SJCRH30 (cell line): ENCODE results near the gene RAC3. TPM values are rescaled to one million over a fixed set of nuclear protein-coding genes. Genes with fewer than 3 reads are reported as not detected.

Experiments used
- DNase-seq, 2 experiments: peaks; one replicate each; pipeline ENCODE4 v3.0.0-alpha.2; 2015 to 2020
- H3K27ac ChIP-seq: fragments of 250-450 bp; sonication (Bioruptor Pico); 2 replicates; pipeline ENCODE4 v1.5.1; 2020; ENCODE audit warnings: mild to moderate bottlenecking, moderate library complexity
- H3K27me3 ChIP-seq: fragments of 250-450 bp; sonication (Bioruptor Pico); 2 replicates; pipeline ENCODE4 v1.5.1; 2020; ENCODE audit warnings: mild to moderate bottlenecking, moderate library complexity
- H3K36me3 ChIP-seq: fragments of 250-450 bp; sonication (Bioruptor Pico); 2 replicates; pipeline ENCODE4 v1.5.1; 2020; ENCODE audit warnings: mild to moderate bottlenecking, moderate library complexity
- H3K4me1 ChIP-seq: fragments of 250-450 bp; sonication (Bioruptor Pico); 2 replicates; pipeline ENCODE4 v1.5.1; 2020; ENCODE audit warnings: mild to moderate bottlenecking, moderate library complexity
- H3K4me3 ChIP-seq: fragments of 250-450 bp; sonication (Bioruptor Pico); 2 replicates; pipeline ENCODE4 v1.5.1; 2020; ENCODE audit warnings: mild to moderate bottlenecking, moderate library complexity
- H3K9me3 ChIP-seq: fragments of 250-450 bp; sonication (Bioruptor Pico); replicated peaks from 2 replicates; pipeline ENCODE4 v1.5.1; 2020; ENCODE audit warnings: mild to moderate bottlenecking, moderate library complexity
- total RNA-seq: library from RNA; depleted of rRNA; stranded (reverse); fragments of >200 nt; shearing (Covaris generic); gene quantifications from 2 replicates; pipeline ENCODE4 v1.2.3, GENCODE V29; 2014

The RAC3 gene
- total RNA-seq, 1 experiment from 2014 or later = 17.9 TPM

GRCh38 chr17:82022310-82022980 lies 9.0 kb upstream of the RAC3 start, which contains the start of gene CENPX:
Gene CENPX, minus strand, starts transcription at chr17:82022878. Its CDS starts 17 bp downstream, at chr17:82022861.
- H3K36me3 ChIP-seq = no peaks in the 10 kb centered on the region
- H3K27ac ChIP-seq = peak within 1 kb of the TSS; percentile 35
- peak within 1 kb of the TSS; percentile 89 for H3K4me3 ChIP-seq
- peak in 1 of 2 experiments; percentile 66 for DNase-seq
- peaks cover 7% of the 10 kb centered on the region; the same call in 1 of the 2 replicates for H3K4me1 ChIP-seq
- H3K27me3 ChIP-seq = no peaks in the 10 kb centered on the region
- no peaks in the 10 kb centered on the region for H3K9me3 ChIP-seq

- Histone ChIP-seq H3K4me3 (peak within 1 kb of the TSS; percentile 89), H3K36me3 (no peaks in the 10 kb centered on the region), H3K27me3 (no peaks in the 10 kb centered on the region), H3K9me3 (no peaks in the 10 kb centered on the region), H3K4me1 (peaks cover 7% of the 10 kb centered on the region; the same call in 1 of the 2 replicates), H3K27ac (peak within 1 kb of the TSS; percentile 35)
- peak; percentile 100 for DNase-seq
Observed at GRCh38 chr17:82022981-82023446, 8.5 kb upstream of the RAC3 start, which contains the start of gene LRRC45. Gene LRRC45, plus strand, starts transcription at chr17:82023305. Its CDS starts 339 bp downstream, at chr17:82023644.

GRCh38 chr17:82023447-82024241 lies 7.8 kb upstream of the RAC3 start:
- DNase-seq = peak; percentile 81 to 83
- Histone ChIP-seq H3K4me1 (peaks cover 7% of the 10 kb centered on the region; the same call in 1 of the 2 replicates), H3K9me3 (no peaks in the 10 kb centered on the region), H3K27me3 (no peaks in the 10 kb centered on the region), H3K4me3 (peak overlapping the region; percentile 72), H3K27ac (peak overlapping the region; percentile 29; the same call in 1 of the 2 replicates), H3K36me3 (no peaks in the 10 kb centered on the region)

- Histone ChIP-seq H3K36me3 (no peaks in the 10 kb centered on the region), H3K4me1 (peaks cover 7% of the 10 kb centered on the region; the same call in 1 of the 2 replicates), H3K9me3 (no peaks in the 10 kb centered on the region), H3K27ac (no peak overlapping the region), H3K4me3 (no peak overlapping the region), H3K27me3 (no peaks in the 10 kb centered on the region)
- no peak for DNase-seq
Observed at GRCh38 chr17:82024859-82025258, 6.6 kb upstream of the RAC3 start.

- Histone ChIP-seq H3K27me3 (no peaks in the 10 kb centered on the region), H3K9me3 (no peaks in the 10 kb centered on the region), H3K4me1 (peaks cover 7% of the 10 kb centered on the region; the same call in 1 of the 2 replicates), H3K27ac (no peak overlapping the region), H3K4me3 (no peak overlapping the region), H3K36me3 (no peaks in the 10 kb centered on the region)
- DNase-seq = no peak
Observed at GRCh38 chr17:82025401-82026107, 5.9 kb upstream of the RAC3 start.

DNA sequence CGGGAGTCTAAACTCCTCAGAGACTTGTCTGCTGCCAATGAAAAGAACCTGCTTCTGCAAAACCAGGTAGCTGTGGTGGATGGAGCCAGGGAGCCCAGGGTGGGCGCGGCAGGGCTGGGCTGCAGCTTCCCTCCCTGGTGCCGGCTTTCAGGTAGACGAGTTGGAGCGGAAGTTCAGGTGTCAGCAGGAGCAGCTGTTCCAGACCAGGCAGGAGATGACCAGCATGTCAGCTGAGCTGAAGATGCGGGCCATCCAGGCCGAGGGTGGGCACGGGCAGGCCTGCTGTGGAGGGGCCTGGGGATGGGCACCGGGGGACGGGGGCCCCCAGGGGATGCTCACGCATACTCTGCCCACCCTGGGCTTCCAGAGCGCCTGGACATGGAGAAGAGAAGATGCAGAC lies 3.2 kb upstream of the RAC3 start:
- Histone ChIP-seq H3K4me1 (no peaks in the 10 kb centered on the region; the same call in 1 of the 2 replicates), H3K27ac (no peak overlapping the region), H3K4me3 (no peak overlapping the region), H3K27me3 (no peaks in the 10 kb centered on the region), H3K36me3 (no peaks in the 10 kb centered on the region), H3K9me3 (no peaks in the 10 kb centered on the region)
- DNase-seq = no peak

GRCh38 chr17:82028966-82029365 lies 2.5 kb upstream of the RAC3 start:
- no peak overlapping the region for H3K4me3 ChIP-seq
- no peak overlapping the region for H3K27ac ChIP-seq
- no peaks in the 10 kb centered on the region for H3K27me3 ChIP-seq
- no peak for DNase-seq
- H3K36me3 ChIP-seq = no peaks in the 10 kb centered on the region
- no peaks in the 10 kb centered on the region for H3K9me3 ChIP-seq
- no peaks in the 10 kb centered on the region; the same call in 1 of the 2 replicates for H3K4me1 ChIP-seq

DNA sequence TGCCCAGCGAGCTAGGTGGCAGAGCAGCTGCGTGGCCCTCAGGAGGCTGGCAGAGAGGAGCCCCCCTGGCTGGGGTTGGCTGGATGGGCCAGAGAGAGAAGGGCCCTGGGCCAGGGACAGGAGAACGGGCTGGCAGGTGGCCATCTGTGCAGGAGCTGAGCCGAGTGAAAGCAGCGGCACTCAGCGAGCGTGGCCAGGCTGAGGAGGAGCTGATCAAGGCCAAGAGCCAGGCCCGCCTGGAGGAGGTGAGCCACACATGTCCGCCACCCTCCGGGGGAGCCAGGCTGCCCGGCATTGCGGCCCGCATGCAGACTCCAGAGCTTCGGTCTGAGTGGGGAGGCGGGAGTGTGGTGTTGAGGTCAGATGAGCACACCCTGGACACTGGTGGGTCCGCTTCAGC lies 2.1 kb upstream of the RAC3 start:
- Histone ChIP-seq H3K27ac (no peak overlapping the region), H3K4me1 (no peaks in the 10 kb centered on the region; the same call in 1 of the 2 replicates), H3K27me3 (no peaks in the 10 kb centered on the region), H3K9me3 (no peaks in the 10 kb centered on the region), H3K4me3 (no peak overlapping the region), H3K36me3 (no peaks in the 10 kb centered on the region)
- no peak for DNase-seq

DNA sequence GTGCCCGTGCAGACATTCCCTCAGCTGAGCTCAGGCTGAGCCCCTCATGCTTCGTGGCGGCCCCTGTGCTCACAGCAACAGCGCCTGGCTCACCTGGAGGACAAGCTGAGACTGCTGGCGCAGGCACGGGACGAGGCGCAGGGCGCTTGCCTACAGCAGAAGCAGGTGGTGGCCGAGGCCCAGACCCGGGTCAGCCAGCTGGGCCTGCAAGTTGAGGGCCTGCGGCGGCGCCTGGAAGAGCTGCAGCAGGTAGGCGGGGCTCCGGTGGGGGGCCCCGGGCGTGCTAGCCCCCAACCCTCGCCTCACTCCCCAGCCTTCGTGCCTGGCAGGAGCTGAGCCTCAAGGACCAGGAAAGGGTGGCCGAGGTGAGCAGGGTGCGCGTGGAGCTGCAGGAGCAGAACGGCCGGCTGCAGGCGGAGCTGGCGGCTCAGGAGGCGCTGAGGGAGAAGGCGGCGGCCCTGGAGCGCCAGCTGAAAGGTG lies 1.4 kb upstream of the RAC3 start:
- H3K27ac ChIP-seq = no peak overlapping the region
- no peak for DNase-seq
- no peaks in the 10 kb centered on the region; the same call in 1 of the 2 replicates for H3K4me1 ChIP-seq
- no peaks in the 10 kb centered on the region for H3K36me3 ChIP-seq
- H3K27me3 ChIP-seq = no peaks in the 10 kb centered on the region
- no peaks in the 10 kb centered on the region for H3K9me3 ChIP-seq
- no peak overlapping the region for H3K4me3 ChIP-seq

DNA sequence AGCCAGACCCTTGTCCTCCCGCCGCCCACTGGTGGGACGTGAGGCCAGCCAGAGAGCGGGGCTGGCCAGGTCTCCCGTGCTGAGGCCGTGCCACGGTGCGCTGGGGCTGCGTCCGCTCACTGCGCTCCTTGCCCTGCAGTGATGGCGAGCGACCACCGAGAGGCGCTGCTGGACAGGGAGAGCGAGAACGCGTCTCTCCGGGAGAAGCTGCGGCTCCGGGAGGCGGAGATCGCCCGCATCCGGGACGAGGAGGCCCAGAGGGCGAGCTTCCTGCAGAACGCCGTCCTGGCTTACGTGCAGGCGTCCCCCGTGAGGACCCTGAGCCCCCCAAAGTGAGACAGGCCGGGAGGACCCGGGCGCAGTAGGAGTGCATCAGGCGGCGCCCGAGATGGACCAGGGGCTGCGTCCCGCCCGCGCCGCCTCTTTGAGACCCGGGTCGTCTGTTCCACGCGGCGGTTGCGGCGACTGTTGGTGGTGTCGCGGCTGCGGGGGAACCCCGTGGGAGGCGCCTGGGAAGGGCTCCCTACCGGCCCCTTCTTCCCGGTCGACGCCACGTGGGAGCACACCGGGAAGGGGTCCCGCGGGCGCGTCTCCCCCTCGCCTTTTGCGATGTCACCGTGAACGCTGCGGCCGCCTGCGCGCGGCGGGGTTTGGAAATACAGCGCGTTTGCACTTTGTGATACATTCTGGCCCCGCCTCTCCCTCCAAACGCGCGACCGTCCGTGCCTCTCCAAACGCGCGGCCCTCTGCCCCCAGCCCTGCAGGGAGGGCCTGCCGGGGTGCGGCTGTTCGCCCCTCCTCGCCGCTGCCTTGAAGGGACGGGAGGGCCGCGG lies 792 bp upstream of the RAC3 start:
- peak overlapping the region; percentile 60 for H3K4me3 ChIP-seq
- no peaks in the 10 kb centered on the region for H3K36me3 ChIP-seq
- no peak overlapping the region for H3K27ac ChIP-seq
- H3K27me3 ChIP-seq = no peaks in the 10 kb centered on the region
- H3K9me3 ChIP-seq = no peaks in the 10 kb centered on the region
- H3K4me1 ChIP-seq = no peaks in the 10 kb centered on the region; the same call in 1 of the 2 replicates
- peak; percentile 90 to 91 for DNase-seq

- no peaks in the 10 kb centered on the region for H3K9me3 ChIP-seq
- peaks cover 3% of the 10 kb centered on the region; the same call in 1 of the 2 replicates for H3K4me1 ChIP-seq
Observed at GRCh38 chr17:82031885-82032627, 578 bp downstream of the RAC3 start.

GRCh38 chr17:82033359-82034085 lies 2.0 kb downstream of the RAC3 start:
- no peak for DNase-seq
- H3K27ac ChIP-seq = no peak overlapping the region
- H3K27me3 ChIP-seq = no peaks in the 10 kb centered on the region
- no peak overlapping the region for H3K4me3 ChIP-seq
- H3K9me3 ChIP-seq = no peaks in the 10 kb centered on the region
- no peaks in the 10 kb centered on the region for H3K36me3 ChIP-seq
- peaks cover 3% of the 10 kb centered on the region; the same call in 1 of the 2 replicates for H3K4me1 ChIP-seq

More at GRCh38 chr17:82031885-82032627, 578 bp downstream of the RAC3 start:
- H3K27me3 ChIP-seq = no peaks in the 10 kb centered on the region
- H3K4me3 ChIP-seq = peak overlapping the region; percentile 49
- no peaks in the 10 kb centered on the region for H3K36me3 ChIP-seq
- no peak overlapping the region for H3K27ac ChIP-seq
- DNase-seq = no peak
